Activated T-helper 1 cell treated with anti-CD3 and anti-CD28 coated beads, Interleukin-2, amount 50 U/mL, for 16 hours (primary cell): ENCODE results near the gene MRPS22.

ENCODE experiments used
- DNase-seq, 2 donors: peaks; one replicate each; pipeline ENCODE4 v3.0.0-alpha.2; 2020; ENCODE audit warnings: low read depth in 1 of 2, low spot score in 1 of 2

Gene MRPS22

DNA sequence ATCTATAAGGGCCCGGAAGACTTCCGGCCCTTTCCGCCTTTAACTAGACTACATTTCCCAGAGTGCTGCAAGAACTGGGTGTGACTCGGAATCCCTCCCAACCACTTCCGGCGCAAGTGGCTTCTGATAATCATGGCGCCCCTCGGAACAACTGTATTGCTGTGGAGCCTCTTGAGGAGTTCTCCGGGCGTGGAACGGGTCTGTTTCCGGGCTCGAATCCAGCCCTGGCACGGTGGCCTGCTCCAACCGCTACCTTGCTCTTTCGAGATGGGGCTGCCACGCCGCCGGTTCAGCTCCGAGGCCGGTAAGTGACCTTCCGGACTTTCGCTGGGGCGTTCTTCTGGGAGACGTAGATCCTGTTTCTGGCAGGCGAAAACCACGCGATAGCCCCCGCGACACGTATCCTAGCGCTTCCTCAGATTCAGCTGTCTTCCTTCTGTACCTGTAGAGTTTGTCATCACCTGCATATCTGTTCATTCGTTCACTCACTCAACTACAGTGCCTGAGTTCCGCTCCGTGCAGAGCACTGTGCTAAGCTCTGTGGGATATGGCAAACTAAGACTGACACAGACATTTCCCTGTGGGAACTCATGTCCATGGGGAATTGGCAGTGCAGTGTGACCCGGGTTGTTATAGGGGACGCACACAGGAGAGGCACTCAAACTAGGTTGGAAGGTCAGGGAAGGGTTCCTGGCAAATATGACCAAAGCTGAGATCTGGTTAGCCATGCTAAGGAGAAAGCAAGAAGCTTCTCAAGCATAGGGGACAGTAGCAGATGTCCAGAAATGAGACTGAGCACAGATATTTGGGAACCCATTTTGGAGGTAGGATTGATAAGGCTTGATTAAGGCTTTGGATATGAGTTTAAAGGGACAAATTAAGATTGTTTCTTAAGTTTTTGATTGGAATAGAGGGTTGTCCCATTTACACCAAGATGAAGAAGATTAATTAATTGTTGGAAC, at the start of gene MRPS22:
Gene MRPS22, plus strand, starts transcription at position 126 of the 962 bp plus-strand sequence. Its CDS starts 7 bp downstream, at position 133.
- peak; percentile 61 to 68 for DNase-seq

DNA sequence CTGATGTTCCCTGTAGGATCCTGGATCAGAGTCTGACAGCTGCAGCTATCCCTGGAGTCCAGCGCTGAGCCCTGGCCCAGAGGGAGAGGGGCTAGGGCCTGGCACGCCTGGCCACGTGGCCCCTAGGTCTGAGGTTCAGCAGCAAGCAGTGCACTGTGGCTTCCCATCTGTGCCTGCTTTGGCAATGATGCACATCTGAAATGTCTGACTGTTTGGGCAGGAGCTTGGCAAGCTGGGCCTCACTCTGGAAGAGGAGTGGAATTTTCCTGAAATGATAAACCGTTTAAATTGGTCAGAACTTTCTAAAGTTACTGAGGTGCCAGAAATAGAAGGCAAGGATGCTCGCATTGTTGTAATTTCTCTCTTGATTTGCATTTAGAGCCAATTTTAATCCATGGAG, 48.8 kb upstream of the MRPS22 start:
- no peak for DNase-seq

DNA sequence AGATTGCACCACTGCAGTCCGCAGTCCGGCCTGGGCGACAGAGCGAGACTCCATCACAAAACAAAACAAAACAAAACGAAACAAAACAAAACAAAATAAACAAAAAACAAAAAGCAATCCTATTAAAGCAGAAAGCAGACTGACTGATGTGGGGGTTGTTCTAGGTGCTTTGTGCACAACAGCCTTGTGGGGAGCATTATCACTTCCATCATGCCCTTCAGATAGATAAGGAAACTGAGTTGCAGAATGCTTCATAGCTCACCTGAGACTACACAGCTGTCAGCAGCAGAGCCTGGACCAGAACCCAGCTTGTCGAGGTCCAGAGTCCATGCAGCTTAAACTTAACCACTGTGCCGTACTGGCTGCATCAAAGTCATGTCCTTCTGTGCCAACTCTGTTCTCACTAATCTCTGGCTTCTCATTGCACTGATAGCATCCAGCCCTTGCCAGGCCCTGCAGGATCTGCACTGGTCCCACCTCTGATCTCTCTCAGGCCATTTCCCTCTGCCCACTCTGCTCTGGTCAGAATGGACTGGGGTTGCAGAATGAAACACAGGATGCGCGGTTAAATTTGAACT, 47.6 kb upstream of the MRPS22 start:
- DNase-seq: no peak

DNA sequence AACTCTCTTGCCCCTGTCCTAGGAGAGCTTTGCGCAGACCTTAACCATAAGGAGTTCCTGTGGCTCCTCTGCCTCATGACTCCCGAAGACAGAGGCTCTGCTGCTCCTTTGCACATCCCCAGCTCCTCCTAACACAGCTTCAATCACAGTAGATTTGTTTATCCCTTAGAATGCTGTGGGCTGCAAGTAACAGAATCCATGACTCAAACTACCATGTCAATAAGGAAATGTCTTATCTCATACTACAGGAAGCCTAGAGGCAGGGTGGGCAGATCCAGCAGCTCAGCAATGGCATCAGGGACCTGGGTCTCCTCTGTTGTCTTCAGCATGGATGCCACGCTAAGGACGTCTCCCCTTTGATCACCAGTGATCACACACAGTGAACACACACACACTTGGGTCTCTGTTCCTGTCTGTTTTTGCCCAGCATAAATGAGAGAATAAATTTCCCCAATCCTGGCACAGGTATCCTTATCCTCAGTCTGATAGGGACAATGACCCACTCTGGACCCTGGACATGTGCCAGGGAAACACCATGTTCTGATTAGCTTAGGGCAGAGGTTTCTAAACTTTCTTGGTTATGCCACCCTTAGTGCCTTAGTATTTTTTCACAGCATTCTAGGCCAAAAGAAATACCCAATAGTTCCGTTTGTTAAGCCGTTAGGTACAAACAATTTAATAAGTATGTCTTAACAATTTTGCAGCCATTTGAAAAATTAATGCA, 46.1 kb upstream of the MRPS22 start:
- DNase-seq: no peak

DNA sequence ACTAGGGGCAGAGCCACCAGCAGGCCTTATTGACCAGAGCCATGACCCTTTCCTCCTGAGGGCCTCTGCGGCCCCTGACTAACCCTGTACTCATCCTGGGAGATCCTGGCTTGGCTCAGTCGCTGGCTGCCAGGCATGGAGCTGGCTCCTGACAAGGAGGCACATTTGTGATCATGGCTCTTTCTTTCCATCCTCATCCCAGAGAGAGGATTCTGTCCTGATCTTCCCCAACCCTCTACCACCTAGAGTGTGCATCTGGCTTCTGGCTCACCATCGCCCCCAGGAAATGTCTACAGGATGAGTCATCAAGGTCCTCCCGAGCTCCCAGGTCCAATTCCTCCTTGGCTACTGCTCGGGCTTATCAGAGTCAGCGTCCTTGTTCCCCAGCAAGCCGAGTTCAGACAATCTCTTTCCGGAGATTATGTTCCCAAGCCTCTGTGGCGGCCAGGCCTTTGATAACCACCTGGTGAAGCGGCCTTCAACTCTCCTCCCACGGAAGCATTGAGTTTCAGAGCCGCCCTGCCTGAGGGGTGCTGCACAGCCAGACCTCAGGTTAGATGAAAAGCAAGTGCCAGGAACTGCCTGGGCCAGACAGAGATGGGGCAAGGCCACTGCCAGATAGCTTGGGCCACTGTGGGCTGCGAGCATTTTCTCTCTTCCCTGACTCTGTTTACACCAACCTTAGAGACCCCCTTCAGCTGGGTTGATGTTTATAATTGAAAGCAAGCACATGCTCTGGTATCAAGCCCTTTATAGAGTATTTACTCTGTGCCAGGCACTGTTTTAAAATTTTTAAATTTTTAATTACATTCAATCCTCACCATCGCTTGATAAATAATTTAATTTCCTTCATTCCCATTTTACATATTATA, 44.3 kb upstream of the MRPS22 start:
- no peak for DNase-seq

DNA sequence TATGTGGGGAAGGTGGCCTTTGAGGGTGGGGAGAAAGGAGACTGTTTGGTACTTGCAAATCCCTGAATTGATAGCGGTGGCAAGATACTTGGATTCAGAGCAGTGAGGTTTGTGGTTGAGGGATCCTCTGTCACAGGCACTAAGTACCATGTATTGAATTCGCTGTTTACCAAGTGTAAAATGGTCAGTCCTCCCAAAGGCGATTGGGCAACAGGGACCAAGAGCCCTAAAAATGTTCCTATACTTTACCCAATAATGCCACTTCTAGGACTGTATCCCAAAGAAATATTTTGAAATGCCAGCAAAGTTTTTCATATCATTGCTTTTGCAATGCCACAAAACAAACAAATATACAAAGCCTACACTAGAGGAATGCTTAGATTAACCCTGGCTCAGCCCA, 43.4 kb upstream of the MRPS22 start:
- DNase-seq: no peak

DNA sequence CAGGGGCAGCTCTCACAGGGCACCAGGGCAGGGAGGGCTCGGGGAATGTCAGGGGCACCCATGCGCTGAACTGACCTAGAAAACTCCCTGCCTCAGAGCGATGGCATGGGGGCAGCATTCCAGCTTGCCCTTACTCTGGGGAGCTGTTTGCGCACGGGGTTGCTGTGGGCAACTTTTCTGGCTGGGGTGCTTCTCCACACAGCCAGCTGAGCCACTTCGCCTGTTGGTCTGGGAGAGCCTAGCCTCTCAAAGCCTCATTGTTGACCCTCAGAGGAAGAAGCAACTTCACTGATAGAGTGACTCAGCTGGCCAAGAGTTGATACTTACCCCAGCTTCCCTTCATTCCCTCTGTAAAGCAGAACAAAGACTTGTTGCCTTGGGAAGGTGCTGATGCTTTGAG, 42.6 kb upstream of the MRPS22 start:
- DNase-seq: no peak

DNA sequence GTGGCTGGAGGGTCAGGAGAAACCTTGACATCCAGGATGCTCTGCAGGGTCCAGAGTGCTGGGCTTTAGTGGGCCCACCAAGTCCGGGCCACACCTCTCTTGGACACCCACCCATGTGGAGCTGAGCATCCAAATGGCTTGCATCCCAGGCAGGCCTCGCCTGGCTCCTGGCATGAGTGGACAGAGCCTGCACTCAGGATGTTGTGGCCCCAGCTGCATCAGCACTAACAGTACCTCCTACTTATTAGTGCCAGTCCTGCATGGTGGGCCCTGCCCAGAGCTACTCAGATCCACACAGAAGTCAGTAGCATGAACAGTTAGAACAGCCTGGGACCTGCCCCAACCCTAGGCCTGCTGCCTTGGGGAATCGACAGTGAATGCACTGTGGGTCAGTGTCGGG, 42.2 kb upstream of the MRPS22 start:
- DNase-seq: no peak

DNA sequence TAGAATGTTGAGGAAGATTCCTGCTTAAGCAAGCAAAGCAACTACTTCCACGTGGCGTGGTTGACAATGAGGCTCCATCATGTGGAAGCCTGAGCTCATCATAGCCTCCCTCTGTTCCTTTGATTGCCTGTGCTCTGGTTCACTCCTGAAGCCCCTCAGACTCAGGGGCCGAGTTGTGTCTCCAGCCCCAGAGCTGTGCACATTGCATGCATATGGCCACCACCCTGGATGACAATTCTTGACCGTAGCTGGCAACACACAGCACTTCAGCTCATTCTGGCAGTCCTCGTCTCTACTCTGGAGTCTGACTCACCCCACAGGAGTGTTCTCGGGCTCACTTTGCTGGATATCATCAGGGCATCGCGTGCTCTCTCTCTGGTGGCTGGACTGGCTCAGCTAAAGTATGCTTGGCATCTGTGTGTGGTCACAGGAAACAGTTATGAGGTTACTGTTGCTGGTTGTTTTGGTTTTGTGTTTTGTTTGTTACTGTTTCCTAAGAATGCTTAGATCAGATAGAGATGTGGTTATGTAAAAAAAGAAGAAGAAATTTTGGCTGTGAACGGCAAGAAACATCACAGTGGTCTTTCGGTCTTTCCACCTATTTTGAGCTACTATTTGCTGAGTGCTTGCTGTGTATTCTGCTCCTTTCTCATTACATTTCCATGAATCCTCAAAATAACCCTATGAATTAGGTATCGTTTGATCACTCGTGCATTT, 41.6 kb upstream of the MRPS22 start:
- no peak for DNase-seq

DNA sequence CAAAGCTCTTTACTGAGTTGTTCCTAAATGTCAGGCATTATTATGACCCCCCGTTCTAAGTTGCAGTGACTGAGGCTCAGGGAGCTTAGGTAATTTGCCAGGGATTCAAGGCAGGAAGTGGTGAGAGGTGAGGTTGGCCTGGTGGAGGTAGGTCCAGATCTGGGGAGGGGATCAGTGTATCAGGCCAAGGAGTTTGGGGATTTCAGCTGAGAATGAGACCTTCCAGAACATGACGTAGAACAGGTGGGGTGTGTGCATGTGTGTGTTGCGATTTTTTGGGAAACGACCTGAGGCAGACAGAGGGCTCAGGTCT, 41.1 kb upstream of the MRPS22 start:
- no peak for DNase-seq

DNA sequence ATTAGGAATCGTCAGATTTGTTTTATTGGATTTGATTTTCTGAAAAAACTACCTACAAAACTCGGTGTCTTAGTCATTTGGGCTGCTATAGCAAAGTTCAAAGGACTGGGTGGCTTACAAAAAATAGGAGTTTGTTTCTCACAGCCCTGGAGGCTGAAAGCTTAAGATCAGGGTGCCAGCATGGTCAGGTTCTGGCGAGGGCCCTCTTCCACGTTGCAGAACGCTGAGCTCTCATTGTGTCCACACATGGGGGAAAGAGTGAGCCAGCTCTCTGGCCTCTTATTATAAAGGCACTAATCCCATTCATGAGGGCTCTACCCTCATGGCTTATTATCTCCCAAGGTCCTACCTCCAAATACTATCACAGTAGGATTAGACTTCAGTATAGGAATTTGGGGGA, 40.6 kb upstream of the MRPS22 start:
- DNase-seq: no peak

DNA sequence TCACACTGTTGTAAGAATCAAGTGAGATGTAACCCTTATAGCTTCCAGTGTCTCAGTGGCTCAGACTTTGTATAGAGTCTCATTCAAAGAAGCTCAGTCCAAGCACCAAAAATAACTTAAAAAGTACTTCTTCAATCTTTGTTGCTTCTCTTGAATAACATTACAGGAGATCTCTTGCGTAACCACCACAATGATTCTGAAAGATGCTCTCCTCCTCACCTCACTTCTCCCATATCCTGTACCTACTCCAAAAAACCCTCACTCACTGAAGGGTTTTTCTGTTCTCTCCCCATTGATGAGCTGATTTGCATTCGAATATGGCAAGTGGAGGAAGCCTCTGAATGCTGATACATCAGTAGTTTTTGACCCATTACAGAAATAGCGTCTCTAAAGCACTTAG, 39.4 kb upstream of the MRPS22 start:
- no peak for DNase-seq

DNA sequence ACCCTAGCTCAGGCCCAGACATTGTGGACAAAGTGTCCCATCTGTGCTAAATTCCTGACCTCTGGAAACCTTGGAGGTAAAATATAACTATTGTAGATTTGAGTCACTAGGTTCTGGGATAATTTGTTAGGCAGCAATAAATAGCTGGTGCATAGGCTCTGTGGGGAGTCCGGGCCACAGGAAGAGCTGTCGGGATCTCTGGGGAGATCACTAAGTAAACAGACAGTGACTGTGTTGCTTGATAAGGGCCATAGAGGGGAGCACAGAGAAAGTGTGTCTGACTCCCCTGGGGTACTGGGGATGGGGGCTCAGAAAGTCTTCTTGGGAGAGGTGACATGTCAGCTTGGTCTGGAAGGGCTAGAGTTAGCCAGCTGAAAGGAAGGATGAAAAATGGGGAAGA, 37.7 kb upstream of the MRPS22 start:
- no peak for DNase-seq

DNA sequence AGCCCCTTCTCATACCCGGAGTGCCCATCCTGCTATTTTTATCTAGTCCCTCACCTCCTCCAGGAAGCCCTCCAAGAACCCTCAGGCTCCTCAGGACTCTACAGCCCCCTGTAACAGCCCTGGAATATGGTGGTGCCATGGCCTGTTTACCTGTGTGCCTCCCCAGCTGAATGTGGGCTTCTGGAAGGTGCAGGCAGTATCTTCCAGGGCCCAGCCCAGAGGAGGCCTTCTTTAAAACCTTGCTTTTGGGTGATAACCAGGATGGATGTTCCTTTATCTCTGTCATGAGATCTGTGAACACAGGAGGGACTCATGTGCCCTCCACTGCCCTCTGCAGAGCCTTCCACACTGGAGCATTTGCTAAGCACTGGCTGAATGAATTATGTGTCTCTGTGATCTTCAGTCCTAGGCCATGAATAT, 36.7 kb upstream of the MRPS22 start:
- DNase-seq: no peak

DNA sequence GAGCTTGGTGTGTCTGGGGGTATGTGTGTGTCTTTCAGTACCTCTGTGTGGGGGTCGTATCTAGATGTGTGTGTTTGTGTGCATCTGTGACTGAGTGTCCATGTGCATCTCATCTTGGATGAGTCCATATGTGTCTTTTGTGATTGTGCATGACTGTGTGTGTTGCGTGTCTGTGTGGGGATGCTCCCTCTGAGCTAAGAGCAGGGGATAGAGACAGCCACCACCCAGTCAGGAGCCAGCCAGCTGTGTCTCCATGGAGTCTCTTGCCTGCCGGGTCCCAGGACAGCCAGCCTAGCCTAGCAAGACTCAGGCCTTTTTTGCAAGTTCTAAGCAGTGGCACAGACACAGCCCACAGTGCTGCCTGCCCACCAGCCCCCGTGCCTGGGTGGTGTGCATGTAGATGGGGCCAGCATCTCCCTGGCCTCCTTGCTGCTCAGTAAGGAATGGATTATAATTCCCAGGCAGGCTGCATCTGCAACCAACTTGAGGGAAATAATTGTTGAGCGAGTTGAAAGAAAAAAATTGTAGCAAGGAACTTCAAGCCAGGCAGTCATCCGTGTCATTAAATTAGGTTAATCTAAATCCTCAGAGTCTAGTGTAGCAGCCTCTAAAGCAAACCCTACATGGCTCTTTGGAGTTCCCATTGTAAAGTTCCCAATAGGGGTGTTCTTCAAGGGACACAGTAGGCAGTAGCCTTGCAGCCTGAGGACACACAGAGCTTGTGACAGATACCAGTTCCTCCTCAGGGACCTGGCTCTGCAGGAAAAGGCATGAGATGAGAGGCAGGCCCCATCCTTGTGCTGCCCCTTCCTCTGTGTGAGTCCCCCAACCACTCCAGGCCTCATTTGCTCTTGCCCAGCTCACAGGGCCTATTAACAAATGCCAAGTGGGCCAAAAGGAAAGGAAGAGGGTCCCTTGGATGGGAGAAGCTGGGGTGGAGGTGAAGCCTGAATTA, 35.9 kb upstream of the MRPS22 start:
- no peak for DNase-seq

DNA sequence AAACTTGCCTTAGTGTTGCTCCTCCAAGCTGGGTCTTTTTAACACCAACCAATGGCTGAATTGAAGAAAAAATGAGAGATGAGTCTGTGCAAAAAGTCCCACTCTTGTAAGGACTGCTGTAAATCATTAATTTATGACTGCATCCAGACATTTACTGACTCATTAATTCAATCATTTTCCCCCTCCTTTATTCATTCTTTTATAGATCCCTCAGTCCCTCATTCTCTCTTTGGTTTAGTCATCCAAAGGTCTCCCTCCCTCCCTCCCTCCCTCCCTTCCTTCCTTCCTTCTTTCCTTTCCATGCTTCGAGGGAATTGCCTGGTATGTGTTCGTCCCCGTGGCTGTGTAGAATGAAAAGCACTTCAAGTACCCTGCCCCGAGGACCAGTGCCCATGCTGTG, 35.3 kb upstream of the MRPS22 start:
- no peak for DNase-seq

DNA sequence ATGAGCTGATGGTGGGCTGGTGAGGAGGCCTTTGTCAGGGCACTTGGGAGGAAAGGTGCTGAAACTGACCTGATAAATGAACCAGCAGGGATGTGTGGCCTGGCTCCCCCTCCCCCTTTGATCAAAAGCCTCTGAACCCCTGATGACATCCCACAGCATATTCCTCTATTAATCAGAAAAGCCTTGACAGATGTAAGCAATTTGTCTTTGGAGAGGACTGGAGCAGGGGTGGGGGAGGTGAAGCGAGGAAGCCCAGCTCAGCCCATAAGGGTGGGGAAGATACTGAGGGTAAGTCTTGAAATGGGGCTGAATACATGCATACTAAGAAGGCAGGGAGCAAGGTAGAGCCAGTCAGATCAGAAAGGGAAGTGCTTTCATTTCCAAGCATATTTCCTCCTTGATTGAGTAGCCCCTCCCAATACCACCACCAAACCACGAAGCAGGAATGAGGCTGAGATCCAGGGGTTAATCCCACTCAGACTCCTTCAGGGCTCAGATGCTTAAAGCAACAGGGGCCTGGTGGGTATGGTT, 34.7 kb upstream of the MRPS22 start:
- DNase-seq: no peak

DNA sequence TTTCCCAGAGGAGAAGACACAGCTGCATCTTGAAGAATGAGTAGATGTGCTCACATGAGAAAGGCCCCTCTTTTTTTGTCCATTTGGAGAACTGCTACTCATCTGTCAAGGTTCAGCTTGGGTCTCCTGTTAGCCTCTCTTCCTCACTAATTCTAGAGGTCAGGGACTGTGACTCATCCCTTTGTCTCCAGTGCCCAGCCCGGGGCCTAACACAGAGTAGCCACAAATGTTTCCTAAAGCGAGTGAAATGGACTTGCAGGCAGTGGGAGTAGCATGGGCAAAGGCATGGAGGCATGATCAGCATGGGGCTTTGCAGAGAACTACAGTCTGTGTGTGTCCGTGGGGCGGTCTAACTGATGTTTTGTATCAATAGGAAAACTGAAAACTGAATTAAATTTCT, 33.9 kb upstream of the MRPS22 start:
- DNase-seq: no peak

DNA sequence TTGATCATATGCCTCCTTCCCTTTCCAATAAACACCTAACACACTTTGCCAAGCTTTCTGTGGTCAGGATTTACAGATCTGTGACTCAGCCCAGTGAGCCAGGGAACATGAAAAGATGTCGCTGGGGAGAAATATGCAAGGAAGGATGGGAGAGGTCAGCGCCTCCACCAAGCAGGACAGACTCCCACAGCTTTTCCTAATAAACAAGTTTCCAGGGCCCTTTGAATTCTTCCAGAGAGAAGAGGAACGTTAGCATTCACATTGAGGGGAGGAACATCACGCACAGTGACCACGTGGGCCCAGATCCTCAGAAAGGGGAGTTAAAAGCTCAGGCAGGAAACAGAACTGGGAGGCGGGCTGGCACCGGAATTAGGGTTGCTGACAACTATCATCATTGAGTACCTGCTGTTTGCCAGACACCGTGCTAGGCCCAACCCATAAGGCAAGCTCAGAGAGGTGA, 33.3 kb upstream of the MRPS22 start:
- no peak for DNase-seq
